Trophoblast cell (in vitro differentiated cells and primary cell): ENCODE data around the gene PBXIP1.
"Not testable (repeated sequence)": the region's sequence is repeated elsewhere in the genome, so short reads cannot be mapped to it uniquely, and the experiment has no call there.

ENCODE experiments used
- DNase-seq, 2 donors: peaks; one replicate each; pipeline ENCODE4 v3.0.0-alpha.2; 2016
- H2AFZ ChIP-seq: 2 replicates; pipeline ENCODE4 v1.6.1; 2013; ENCODE audit warnings: low read length, moderate library complexity, mild to moderate bottlenecking; ENCODE audit not compliant: insufficient read depth, poor library complexity
- H2AK5ac ChIP-seq: 2 replicates; pipeline ENCODE4 v1.6.1; 2013; ENCODE audit warnings: mild to moderate bottlenecking, low read length
- H2BK120ac ChIP-seq: 2 replicates; pipeline ENCODE4 v1.6.1; 2013; ENCODE audit warnings: low read length, mild to moderate bottlenecking, moderate library complexity; ENCODE audit not compliant: insufficient read depth, poor library complexity
- H2BK12ac ChIP-seq: 2 replicates; pipeline ENCODE4 v1.6.1; 2013; ENCODE audit warnings: mild to moderate bottlenecking, low read length, moderate library complexity
- H2BK5ac ChIP-seq: 2 replicates; pipeline ENCODE4 v1.6.1; 2013; ENCODE audit warnings: low read length, low read depth, moderate library complexity, mild to moderate bottlenecking; ENCODE audit not compliant: poor library complexity
- H3K14ac ChIP-seq: 2 replicates; pipeline ENCODE4 v1.6.1; 2013; ENCODE audit warnings: mild to moderate bottlenecking, low read length
- H3K18ac ChIP-seq: 2 replicates; pipeline ENCODE4 v1.6.1; 2013; ENCODE audit warnings: mild to moderate bottlenecking, low read length
- H3K23ac ChIP-seq: 2 replicates; pipeline ENCODE4 v1.6.1; 2013; ENCODE audit warnings: low read length
- H3K27ac ChIP-seq: 2 replicates; pipeline ENCODE4 v1.5.1; 2013; ENCODE audit warnings: low read depth, mild to moderate bottlenecking, inconsistent platforms, low read length, moderate library complexity
- H3K27me3 ChIP-seq: 2 replicates; pipeline ENCODE4 v1.6.1; 2013; ENCODE audit warnings: inconsistent platforms, mild to moderate bottlenecking, low read length, moderate library complexity; ENCODE audit not compliant: insufficient read depth
- H3K36me3 ChIP-seq, 2 experiments: 1 replicate in 1 of 2; 2 replicates in 1 of 2; pipeline ENCODE4 v1.6.1; 2013; ENCODE audit warnings: low read length in 2 of 2, mild to moderate bottlenecking in 2 of 2, moderate library complexity in 1 of 2; ENCODE audit not compliant: insufficient read depth in 2 of 2, control insufficient read depth in 1 of 2
- H3K4ac ChIP-seq: 2 replicates; pipeline ENCODE4 v1.6.1; 2013; ENCODE audit warnings: low read depth, mild to moderate bottlenecking, low read length, moderate library complexity
- H3K4me1 ChIP-seq, 2 experiments: 1 replicate in 1 of 2; 2 replicates in 1 of 2; pipeline ENCODE4 v1.6.1; 2013; ENCODE audit warnings: low read length in 2 of 2, mild to moderate bottlenecking in 2 of 2, moderate library complexity in 1 of 2; ENCODE audit not compliant: insufficient read depth in 2 of 2, control insufficient read depth in 1 of 2
- H3K4me2 ChIP-seq: 2 replicates; pipeline ENCODE4 v1.6.1; 2013; ENCODE audit warnings: inconsistent platforms, mild to moderate bottlenecking, low read length, moderate library complexity
- H3K4me3 ChIP-seq: 2 replicates; pipeline ENCODE4 v1.5.1; 2013; ENCODE audit warnings: mild to moderate bottlenecking, low read depth, low read length, inconsistent platforms
- H3K79me1 ChIP-seq: one replicate; pipeline ENCODE4 v1.6.1; 2013; ENCODE audit warnings: low read length
- H3K79me2 ChIP-seq: 2 replicates; pipeline ENCODE4 v1.6.1; 2013; ENCODE audit warnings: low read length, mild to moderate bottlenecking; ENCODE audit not compliant: control insufficient read depth, insufficient read depth, poor library complexity
- H3K9ac ChIP-seq: 2 replicates; pipeline ENCODE4 v1.6.1; 2013; ENCODE audit warnings: mild to moderate bottlenecking, low read length
- H3K9me3 ChIP-seq: 2 replicates; pipeline ENCODE4 v1.6.1; 2013; ENCODE audit warnings: low read depth, mild to moderate bottlenecking, control low read depth, inconsistent platforms, low read length; ENCODE audit not compliant: insufficient read depth
- H4K12ac ChIP-seq: 2 replicates; pipeline ENCODE4 v1.6.1; 2013; ENCODE audit warnings: low read depth, mild to moderate bottlenecking, low read length, moderate library complexity
- H4K8ac ChIP-seq: 2 replicates; pipeline ENCODE4 v1.6.1; 2013; ENCODE audit warnings: low read depth, mild to moderate bottlenecking, low read length, moderate library complexity
- H4K91ac ChIP-seq: one replicate; pipeline ENCODE4 v1.6.1; 2013; ENCODE audit warnings: low read depth, mild to moderate bottlenecking, low read length, moderate library complexity
- WGBS: extraction: QIAGEN DNeasy Blood & Tissue Kit; methylation state at CpG from one replicate; pipeline ENCODE4 v1.1.7; 2013; ENCODE audit warnings: missing lambda C conversion rate; ENCODE audit not compliant: insufficient read length, insufficient coverage; ENCODE audit errors: extremely low coverage; 5-methylcytosine and 5-hydroxymethylcytosine counted together

PBXIP1 gene

GRCh38 chr1:154986736-154987135 is 30.8 kb upstream of the PBXIP1 start:
- H3K18ac ChIP-seq, H3K14ac ChIP-seq, H2BK12ac ChIP-seq, H3K79me1 ChIP-seq, H4K12ac ChIP-seq, H3K9ac ChIP-seq, H2AK5ac ChIP-seq, H3K4me3 ChIP-seq, H2BK120ac ChIP-seq, H3K4me2 ChIP-seq, H2BK5ac ChIP-seq, H4K91ac ChIP-seq, H4K8ac ChIP-seq, H3K27me3 ChIP-seq, H3K4me1 ChIP-seq, H3K23ac ChIP-seq, H3K79me2 ChIP-seq, H3K4ac ChIP-seq, H2AFZ ChIP-seq, H3K9me3 ChIP-seq: not testable (repeated sequence)
- peak; percentile 86 to 91 for DNase-seq
- peaks cover 26 to 33% of the 10 kb centered on the region in 2 experiments for H3K36me3 ChIP-seq
- H3K27ac ChIP-seq: peak overlapping the region; percentile 15
- no CpG with 5 or more reads among the region's 4 CpGs for WGBS

GRCh38 chr1:154983776-154984466 is 28.0 kb upstream of the PBXIP1 start:
- Histone ChIP-seq H2AFZ (peak overlapping the region; percentile 10), H3K79me1 (peaks cover 6% of the 10 kb centered on the region), H3K14ac (peak overlapping the region; percentile 36), H2BK12ac (no peak overlapping the region), H3K9me3 (peaks cover 2% of the 10 kb centered on the region), H2AK5ac (peak overlapping the region; percentile 8), H3K27ac (no peak overlapping the region), H2BK120ac (peak overlapping the region; percentile 3), H3K4me3 (peak overlapping the region; percentile 79), H3K9ac (peak overlapping the region; percentile 99), H3K4ac (peak overlapping the region; percentile 1), H3K4me1 (peaks cover 3 to 6% of the 10 kb centered on the region in 2 experiments), H4K12ac (peak overlapping the region; percentile 68), H3K27me3 (no peaks in the 10 kb centered on the region), H3K18ac (no peak overlapping the region), H4K91ac (peak overlapping the region; percentile 53), H3K36me3 (peaks cover 20 to 22% of the 10 kb centered on the region in 2 experiments), H3K4me2 (peak overlapping the region; percentile 86), H3K79me2 (peaks cover 7% of the 10 kb centered on the region), H4K8ac (peak overlapping the region; percentile 63), H3K23ac (no peak overlapping the region), H2BK5ac (no peak overlapping the region)
- WGBS: no CpG with 5 or more reads among the region's 17 CpGs
- no peak for DNase-seq

- Histone ChIP-seq H2BK120ac (peak within 1 kb of the TSS; percentile 3), H2BK12ac (no peak within 1 kb of the TSS), H3K4me1 (peaks cover 3 to 6% of the 10 kb centered on the region in 2 experiments), H4K91ac (peak within 1 kb of the TSS; percentile 53), H3K27me3 (no peaks in the 10 kb centered on the region), H3K9me3 (peaks cover 2% of the 10 kb centered on the region), H3K18ac (no peak within 1 kb of the TSS), H4K12ac (peak within 1 kb of the TSS; percentile 68), H3K14ac (peak within 1 kb of the TSS; percentile 44), H3K23ac (no peak within 1 kb of the TSS), H3K4me2 (peak within 1 kb of the TSS; percentile 86), H3K9ac (peak within 1 kb of the TSS; percentile 99), H3K79me2 (peaks cover 7% of the 10 kb centered on the region), H3K27ac (peak within 1 kb of the TSS; percentile 42), H3K79me1 (peaks cover 6% of the 10 kb centered on the region), H4K8ac (peak within 1 kb of the TSS; percentile 63), H3K4me3 (peak within 1 kb of the TSS; percentile 79), H2AFZ (peak within 1 kb of the TSS; percentile 10), H3K4ac (peak within 1 kb of the TSS; percentile 1), H3K36me3 (peaks cover 14 to 15% of the 10 kb centered on the region in 2 experiments), H2AK5ac (peak within 1 kb of the TSS; percentile 8), H2BK5ac (no peak within 1 kb of the TSS)
- peak; percentile 99 for DNase-seq
- no CpG with 5 or more reads among the region's 26 CpGs for WGBS
Measured at GRCh38 chr1:154982897-154983648, 27.2 kb upstream of the PBXIP1 start, which contains the start of gene FLAD1. Gene FLAD1 (plus strand): TSS chr1:154983344. CDS start chr1:154983695, 351 bp downstream.

- peaks cover 6% of the 10 kb centered on the region for H3K79me1 ChIP-seq
- H2AK5ac ChIP-seq: no peak overlapping the region
Measured at GRCh38 chr1:154982341-154982740, 26.4 kb upstream of the PBXIP1 start.

More at GRCh38 chr1:154982341-154982740, 26.4 kb upstream of the PBXIP1 start:
- Histone ChIP-seq H3K4ac (no peak overlapping the region), H2AFZ (no peak overlapping the region), H3K79me2 (peaks cover 7% of the 10 kb centered on the region), H3K4me2 (peak overlapping the region; percentile 73), H3K27me3 (no peaks in the 10 kb centered on the region), H3K14ac (no peak overlapping the region), H3K9ac (no peak overlapping the region), H4K91ac (no peak overlapping the region), H4K8ac (no peak overlapping the region), H3K23ac (no peak overlapping the region), H4K12ac (no peak overlapping the region), H3K4me1 (peaks cover 3 to 6% of the 10 kb centered on the region in 2 experiments), H3K18ac (no peak overlapping the region), H2BK120ac (no peak overlapping the region), H2BK12ac (no peak overlapping the region), H3K9me3 (peaks cover 2% of the 10 kb centered on the region), H3K27ac (no peak overlapping the region), H3K36me3 (peaks cover 8% of the 10 kb centered on the region in 2 experiments), H2BK5ac (no peak overlapping the region), H3K4me3 (no peak overlapping the region)
- WGBS: no CpG with 5 or more reads among the region's 6 CpGs
- DNase-seq: no peak
